T-helper 1 cell treated with Interleukin-12 subunit alpha and Interleukin-12 subunit beta and Interleukin-4 antibody, amounts not matched to agents 30 μg/mL and 1 μg/mL, for 36 hours (primary cell): ENCODE measurements around the gene ABCC3.
A peak's percentile ranks its signal among the peaks of the same experiment; 100 is the strongest.
"Not testable (repeated sequence)": the region's sequence is repeated elsewhere in the genome, so short reads cannot be mapped to it uniquely, and the experiment has no call there.

Experiments
- H3K27ac Mint-ChIP-seq: one replicate; pipeline ENCODE4 v1.8.0; 2021; ENCODE audit warnings: mild to moderate bottlenecking, mixed read lengths
- H3K27me3 Mint-ChIP-seq: one replicate; pipeline ENCODE4 v1.8.0; 2021; ENCODE audit warnings: low read depth, mixed read lengths
- H3K36me3 Mint-ChIP-seq: one replicate; pipeline ENCODE4 v1.8.0; 2021; ENCODE audit warnings: low read depth, mixed read lengths
- H3K4me1 Mint-ChIP-seq: one replicate; pipeline ENCODE4 v1.8.0; 2021; ENCODE audit warnings: low read depth, mixed read lengths
- H3K4me3 Mint-ChIP-seq: one replicate; pipeline ENCODE4 v1.8.0; 2021; ENCODE audit warnings: mild to moderate bottlenecking, moderate library complexity, mixed read lengths
- H3K9me3 Mint-ChIP-seq: one replicate; pipeline ENCODE4 v1.8.0; 2021; ENCODE audit warnings: mixed read lengths

The ABCC3 gene

GRCh38 chr17:50721194-50722010, 86.7 kb downstream of the ABCC3 start:
- Mint-ChIP-seq H3K36me3 (peaks cover 13% of the 10 kb centered on the region), H3K9me3 (no peaks in the 10 kb centered on the region), H3K27me3 (no peaks in the 10 kb centered on the region), H3K4me1 (peaks cover 29% of the 10 kb centered on the region), H3K4me3 (peak overlapping the region; percentile 99), H3K27ac (peak overlapping the region; percentile 98)

DNA sequence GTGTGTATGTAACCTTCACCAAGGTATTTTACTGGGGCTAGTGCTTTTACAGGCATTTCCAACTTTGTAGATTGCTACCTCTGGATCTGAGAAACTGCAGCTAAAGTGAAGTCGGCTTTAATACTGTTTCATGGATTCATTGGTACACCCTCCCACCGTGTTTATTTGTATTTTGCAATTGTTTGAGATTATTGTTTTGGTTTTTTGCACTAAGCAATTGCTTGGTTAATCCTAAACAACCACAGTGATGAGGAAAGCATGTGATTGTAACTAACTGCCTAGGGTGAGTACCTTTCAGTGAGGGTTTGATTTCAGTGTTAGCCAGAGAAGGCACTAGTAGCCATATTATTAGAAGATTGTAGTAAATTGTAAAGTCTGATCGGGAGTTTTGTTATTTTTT, 88.1 kb downstream of the ABCC3 start:
- Mint-ChIP-seq H3K27me3 (no peaks in the 10 kb centered on the region), H3K4me3 (peak overlapping the region; percentile 21), H3K4me1 (peaks cover 36% of the 10 kb centered on the region), H3K9me3 (no peaks in the 10 kb centered on the region), H3K27ac (no peak overlapping the region), H3K36me3 (peaks cover 20% of the 10 kb centered on the region)

DNA sequence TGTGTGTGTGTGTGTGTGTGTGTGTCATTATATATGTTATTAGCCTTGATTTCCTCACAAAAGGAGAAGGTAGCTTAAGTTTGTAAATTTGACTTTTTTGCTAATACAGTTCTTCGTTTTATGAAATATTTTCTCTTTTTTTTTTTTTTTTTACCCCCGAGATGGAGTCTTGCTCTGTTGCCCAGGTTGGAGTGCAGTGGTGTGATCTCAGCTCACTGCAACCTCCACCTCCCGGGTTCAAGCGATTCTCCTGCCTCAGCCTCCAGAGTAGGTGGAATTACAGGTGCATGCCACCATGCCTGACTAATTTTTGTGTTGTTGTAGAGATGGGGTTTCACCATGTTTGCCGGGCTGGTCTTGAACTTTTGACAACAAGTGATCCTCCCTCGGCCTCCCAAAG, 89.9 kb downstream of the ABCC3 start:
- Mint-ChIP-seq H3K36me3 (peaks cover 19% of the 10 kb centered on the region), H3K4me1 (peaks cover 33% of the 10 kb centered on the region)
- not testable (repeated sequence) for H3K27me3 Mint-ChIP-seq, H3K27ac Mint-ChIP-seq, H3K9me3 Mint-ChIP-seq, H3K4me3 Mint-ChIP-seq

DNA sequence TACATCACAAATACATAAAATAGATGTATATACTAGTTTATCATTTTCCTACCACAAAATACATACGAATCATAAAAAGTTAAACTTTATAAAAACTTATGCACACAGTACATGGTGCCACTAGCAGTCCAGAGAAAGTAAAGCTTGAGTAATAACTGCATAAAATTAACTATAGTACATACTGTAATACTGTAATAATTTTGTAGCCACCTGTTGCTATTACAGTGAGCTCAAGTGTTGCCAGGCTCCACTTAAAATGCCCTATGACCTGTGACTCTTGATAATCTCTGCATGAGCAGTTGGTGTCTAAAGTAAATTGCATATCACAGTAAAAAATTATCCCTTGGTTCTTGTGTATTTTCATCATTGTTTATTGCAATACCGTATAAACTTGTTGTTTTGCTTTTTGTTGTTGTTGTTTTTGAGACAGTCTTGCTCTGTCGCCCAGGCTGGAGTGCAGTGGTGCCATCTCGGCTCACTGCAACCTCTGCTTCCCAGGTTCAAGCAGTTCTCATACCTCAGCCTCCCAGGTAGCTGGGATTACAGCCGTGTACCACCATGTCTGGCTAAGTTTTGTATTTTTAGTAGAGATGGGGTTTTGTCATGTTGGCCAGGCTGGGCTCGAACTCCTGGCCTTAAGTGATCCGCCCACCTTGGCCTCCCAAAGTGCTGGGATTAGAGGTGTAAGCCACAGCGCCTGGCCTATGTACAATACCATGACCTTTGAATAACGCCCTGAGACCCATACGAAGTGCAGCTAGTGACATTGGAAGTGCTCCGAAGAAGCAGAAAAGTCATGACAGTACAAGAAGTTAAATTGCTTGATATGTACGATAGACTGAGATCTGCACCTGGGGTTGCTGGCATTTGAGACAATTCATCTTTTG, 91.3 kb downstream of the ABCC3 start:
- H3K36me3 Mint-ChIP-seq, result peaks cover 16% of the 10 kb centered on the region
- peaks cover 26% of the 10 kb centered on the region for H3K4me1 Mint-ChIP-seq
- H3K9me3 Mint-ChIP-seq, result no peaks in the 10 kb centered on the region
- no peaks in the 10 kb centered on the region for H3K27me3 Mint-ChIP-seq
- H3K27ac Mint-ChIP-seq, result no peak overlapping the region
- no peak overlapping the region for H3K4me3 Mint-ChIP-seq

GRCh38 chr17:50728112-50728429, 93.4 kb downstream of the ABCC3 start:
- no peaks in the 10 kb centered on the region for H3K9me3 Mint-ChIP-seq
- no peak overlapping the region for H3K27ac Mint-ChIP-seq
- H3K4me3 Mint-ChIP-seq, result no peak overlapping the region
- H3K27me3 Mint-ChIP-seq, result no peaks in the 10 kb centered on the region
- peaks cover 24% of the 10 kb centered on the region for H3K4me1 Mint-ChIP-seq
- peaks cover 7% of the 10 kb centered on the region for H3K36me3 Mint-ChIP-seq

GRCh38 chr17:50728881-50729765, 94.4 kb downstream of the ABCC3 start:
- Mint-ChIP-seq H3K4me1 (peaks cover 18% of the 10 kb centered on the region), H3K36me3 (peaks cover 7% of the 10 kb centered on the region), H3K4me3 (no peak overlapping the region), H3K9me3 (no peaks in the 10 kb centered on the region), H3K27ac (no peak overlapping the region), H3K27me3 (no peaks in the 10 kb centered on the region)

DNA sequence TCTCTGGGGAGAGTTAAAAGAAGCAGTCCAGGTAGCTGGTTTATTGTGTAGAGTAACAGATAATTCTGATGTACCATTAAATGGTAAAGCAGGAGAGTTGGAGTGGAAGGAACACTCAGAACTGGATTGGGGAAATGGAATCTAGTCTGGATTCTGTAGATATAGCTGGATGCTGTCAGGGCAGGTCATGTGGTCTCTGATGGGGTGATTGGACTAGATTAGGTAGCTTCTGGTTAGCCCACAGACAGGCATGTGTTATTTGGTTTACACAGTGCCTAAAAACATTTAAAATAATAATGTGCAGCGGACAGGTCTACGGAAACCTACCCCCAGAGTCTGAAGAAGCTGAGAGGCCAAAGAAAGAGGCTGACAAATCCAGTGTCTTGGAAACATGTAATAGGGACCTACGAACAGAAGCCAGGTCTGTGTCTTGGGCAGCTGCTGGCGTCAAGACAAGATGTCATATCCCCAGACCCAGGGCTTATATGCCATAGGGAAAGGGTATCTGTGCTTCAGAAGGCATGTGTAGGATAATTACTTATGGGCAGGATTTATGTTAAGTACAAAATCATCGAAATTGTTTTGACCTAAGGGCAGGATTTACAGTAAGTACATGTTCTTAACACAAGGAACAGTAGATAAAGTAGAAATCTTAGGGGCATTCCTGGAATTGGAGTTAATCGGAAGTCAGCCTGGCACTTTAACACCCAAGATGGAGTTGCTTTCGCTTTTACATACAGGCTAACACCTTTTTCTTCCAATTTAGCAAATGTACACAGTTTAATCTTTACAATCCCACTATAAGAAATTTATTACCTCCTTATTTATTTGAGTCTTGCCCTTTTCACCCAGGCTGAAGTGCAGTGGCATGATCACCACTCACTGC, 97.1 kb downstream of the ABCC3 start:
- Mint-ChIP-seq H3K27ac (no peak overlapping the region), H3K36me3 (peaks cover 9% of the 10 kb centered on the region), H3K4me3 (no peak overlapping the region), H3K4me1 (peaks cover 24% of the 10 kb centered on the region), H3K27me3 (no peaks in the 10 kb centered on the region), H3K9me3 (no peaks in the 10 kb centered on the region)

- H3K27me3 Mint-ChIP-seq, result no peaks in the 10 kb centered on the region
- peaks cover 19% of the 10 kb centered on the region for H3K36me3 Mint-ChIP-seq
- no peaks in the 10 kb centered on the region for H3K9me3 Mint-ChIP-seq
- H3K27ac Mint-ChIP-seq, result no peak overlapping the region
- no peak overlapping the region for H3K4me3 Mint-ChIP-seq
- H3K4me1 Mint-ChIP-seq, result peaks cover 33% of the 10 kb centered on the region
Observed at GRCh38 chr17:50735287-50735686, 100.6 kb downstream of the ABCC3 start.

- Mint-ChIP-seq H3K36me3 (peaks cover 32% of the 10 kb centered on the region), H3K4me3 (no peak overlapping the region), H3K27ac (no peak overlapping the region), H3K27me3 (no peaks in the 10 kb centered on the region), H3K9me3 (no peaks in the 10 kb centered on the region), H3K4me1 (peaks cover 25% of the 10 kb centered on the region)
Observed at GRCh38 chr17:50737118-50737698, 102.5 kb downstream of the ABCC3 start.

GRCh38 chr17:50739098-50739497, 104.4 kb downstream of the ABCC3 start:
- Mint-ChIP-seq H3K27ac (no peak overlapping the region), H3K4me3 (no peak overlapping the region), H3K4me1 (peaks cover 25% of the 10 kb centered on the region), H3K27me3 (no peaks in the 10 kb centered on the region), H3K36me3 (peaks cover 42% of the 10 kb centered on the region), H3K9me3 (no peaks in the 10 kb centered on the region)
